CD1c-positive myeloid dendritic cell (primary cell): ENCODE measurements around the gene IER5L.
A peak's percentile ranks its signal among the peaks of the same experiment; 100 is the strongest.

ENCODE experiments used
- DNase-seq: peaks from one replicate; pipeline ENCODE4 v3.0.0-alpha.2; 2016; ENCODE audit errors: extremely low spot score

Gene IER5L

DNA sequence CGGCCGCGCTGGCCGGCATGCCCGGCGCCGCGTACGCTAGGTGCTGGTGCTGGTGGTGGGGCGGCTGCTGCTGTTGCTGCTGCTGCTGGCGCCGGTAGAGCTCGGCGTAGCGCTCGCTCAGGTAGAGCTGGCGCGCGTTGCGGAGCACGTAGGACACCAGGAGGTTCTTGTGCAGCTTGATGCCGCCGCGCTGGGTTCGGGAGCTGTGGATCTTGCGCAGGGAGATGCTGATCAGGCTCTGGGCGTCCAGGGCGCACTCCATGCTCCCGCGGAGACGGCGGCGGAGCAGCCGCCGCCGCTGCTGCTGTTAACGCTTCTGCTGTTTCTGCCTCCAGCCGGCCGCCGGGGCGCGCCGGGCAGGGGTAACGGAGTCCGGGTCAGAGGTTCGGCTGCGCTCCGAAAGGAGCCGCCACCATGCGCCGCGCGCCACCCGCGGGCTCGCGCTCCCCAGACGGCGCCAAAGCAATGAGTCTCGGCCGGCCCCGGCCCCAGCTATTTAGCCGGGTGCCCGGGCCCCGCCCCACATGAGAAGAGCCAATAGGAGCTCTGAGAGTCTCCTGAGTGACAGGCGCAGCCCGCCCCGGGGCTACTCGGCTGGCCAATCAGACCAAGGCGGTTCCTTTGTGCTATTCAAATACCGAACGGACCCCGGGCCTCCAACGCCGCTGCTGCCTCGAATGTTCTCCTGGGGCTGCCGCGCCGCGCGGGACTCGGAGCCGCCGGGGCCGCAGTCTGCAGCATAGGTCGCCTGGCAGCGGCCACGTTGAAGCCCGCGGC is at the start of gene IER5L:
Gene IER5L, minus strand, starts transcription at position 471 of the 777 bp plus-strand sequence. Its CDS starts 209 bp downstream, at position 262.
- DNase-seq = peak; percentile 97

GRCh38 chr9:129227843-129228189 is 49.8 kb upstream of the IER5L start:
- DNase-seq = no peak

DNA sequence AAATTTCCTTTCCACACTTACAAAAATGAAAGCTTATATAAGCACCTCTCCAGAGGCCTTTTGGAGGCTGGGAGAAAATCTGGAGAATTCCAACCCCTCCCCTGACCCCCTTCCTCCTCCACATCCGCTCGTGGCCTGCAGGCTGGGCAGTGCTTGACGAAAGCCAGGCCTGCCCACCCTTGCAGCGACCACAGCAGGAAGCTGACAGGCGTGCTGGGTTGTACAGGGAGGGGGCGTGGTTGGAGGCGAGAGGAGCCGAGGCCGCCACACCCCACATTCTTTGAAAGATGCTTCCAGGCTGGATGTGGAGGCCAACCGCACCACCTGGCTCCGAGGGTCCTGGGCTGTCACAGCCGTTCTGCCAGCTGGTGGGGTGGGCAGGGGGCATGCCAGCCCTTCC is 47.8 kb upstream of the IER5L start:
- DNase-seq = peak; percentile 47

DNA sequence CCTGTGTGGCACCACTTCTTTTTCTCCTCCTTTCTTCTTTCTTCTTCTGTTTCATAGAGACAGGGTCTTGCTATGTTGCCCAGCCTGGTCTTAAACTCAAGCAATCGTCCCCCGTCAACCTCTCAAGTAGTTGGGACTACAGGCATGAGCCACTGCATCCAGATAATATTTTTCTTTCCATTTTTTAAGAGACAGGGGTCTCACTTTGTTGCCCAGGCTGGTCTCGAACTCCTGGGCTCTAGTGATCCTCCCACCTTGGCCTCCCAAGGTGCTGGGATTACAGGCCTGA is 47.4 kb upstream of the IER5L start:
- DNase-seq = no peak

DNA sequence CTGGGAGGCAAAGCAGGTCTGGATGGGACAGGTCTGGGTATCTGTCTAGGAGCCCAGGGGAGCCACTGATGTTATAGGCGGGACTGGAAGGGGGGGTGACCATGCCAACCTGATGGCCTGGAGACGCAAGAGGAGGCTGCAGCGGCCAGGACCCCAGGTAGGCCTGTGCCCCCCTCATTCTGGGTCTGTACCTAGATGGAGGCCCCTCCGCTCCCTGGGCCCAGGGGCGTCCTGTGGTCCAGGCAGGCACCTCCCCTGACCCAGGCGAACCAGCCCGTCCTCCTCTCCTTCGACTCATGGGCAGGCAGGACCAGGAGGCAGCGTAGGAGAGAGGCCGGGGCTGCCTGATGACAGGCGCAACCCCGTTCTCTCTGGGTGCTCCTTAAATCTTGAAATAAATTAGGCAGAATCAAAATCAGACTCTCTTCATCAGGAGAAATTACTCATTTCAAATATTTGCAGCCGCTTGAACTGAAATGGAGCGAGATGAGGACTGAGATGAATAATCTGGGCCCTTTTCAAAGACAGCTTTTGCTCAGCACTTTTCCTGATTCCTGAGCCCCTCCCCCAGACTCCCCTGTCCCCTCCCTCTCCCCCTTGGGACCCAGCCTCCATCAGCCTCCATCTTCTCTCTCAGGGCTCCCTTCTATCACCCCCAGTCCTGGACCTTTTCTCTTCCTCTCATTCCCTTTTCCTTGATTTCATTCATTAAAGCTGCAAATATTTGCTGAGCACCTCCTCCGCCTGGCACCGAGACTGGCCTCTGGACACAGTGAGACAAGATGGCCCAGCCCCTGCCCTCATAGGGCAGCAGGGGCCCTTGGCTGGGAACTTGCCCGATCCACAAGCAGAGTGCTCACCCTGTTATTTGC is 46.8 kb upstream of the IER5L start:
- DNase-seq = no peak

DNA sequence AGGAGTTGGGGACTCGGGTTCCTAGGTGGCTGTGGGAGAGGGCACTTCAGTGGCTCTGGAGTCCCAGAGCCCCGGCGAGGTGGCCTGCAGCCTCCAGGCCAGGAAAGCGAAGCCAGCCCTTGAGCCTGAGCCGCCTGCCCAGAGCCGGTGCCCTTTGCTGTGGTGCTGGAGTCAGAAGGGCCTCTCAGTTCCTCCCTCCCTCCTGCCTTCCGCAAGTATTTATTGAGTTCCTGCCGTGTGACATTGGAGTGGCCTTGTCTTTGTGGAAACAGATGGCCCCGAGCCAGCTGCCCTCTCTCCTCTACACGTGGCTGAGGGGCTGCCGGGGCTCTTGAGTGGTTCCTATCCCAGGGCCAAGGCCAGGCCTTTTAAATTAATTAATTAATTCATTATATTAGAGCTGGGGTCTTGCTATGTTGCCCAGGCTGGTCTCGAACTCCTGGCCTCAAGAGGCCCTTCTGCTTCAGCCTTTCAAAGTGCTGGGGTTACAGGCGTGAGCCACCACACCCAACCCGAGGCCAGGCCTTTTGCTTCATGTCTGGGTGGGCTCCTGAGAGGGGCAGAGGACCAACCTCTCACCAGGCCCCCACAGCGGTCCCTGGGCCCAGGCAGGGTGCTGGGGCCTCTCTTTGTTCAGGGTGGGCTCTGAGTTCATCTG is 45.6 kb upstream of the IER5L start:
- no peak for DNase-seq

DNA sequence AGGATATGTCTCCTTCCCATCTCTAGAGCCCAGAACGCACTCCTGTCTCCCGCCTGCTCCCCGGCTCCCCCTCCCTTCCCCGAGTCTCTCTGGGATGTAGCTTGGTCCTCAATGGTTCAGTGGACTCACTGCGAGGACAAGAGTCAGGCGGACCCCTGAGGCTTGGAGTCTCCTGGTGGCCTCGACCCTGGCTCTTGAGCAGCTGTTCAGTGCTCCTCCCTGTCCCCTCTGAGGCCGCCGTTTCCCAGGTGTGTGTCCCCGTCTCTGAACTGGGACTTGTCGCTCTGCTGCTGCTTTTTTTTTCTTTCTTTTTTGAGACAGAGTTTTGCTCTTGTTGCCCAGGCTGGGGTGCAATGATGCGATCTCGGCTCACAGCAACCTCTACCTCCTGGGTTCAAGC is 44.8 kb upstream of the IER5L start:
- DNase-seq = no peak

DNA sequence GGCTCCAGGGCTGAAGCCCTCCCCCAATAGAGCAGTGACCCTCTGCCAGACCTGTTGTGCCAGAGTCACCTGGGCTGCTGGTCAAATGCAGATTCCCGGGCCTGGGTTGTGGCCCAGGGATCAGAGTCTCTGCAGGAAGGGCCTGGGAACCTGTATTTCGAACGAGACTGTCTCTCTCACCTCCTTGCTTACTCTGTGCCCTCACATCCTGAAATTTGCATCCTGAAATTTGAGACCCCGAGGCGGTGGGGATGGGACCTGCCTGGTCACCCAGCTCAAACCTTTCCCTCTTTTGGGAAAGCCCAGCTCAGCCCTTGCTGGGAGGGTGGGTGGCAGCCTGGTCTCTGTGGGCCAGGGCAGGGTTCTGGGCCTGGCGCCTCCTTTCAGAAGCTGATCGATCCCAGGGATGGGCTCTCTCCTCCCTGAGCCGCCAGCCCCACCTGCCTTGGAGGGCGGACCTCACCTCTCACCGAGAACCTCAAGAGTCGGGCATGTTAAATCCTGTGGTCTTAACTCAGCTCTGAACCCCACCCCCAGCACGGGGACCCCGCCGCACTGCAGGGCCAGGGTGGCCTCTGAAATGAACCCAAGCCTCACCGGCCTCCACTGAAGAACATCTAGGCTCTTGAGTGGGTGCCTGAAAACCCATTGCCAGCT is 44.0 kb upstream of the IER5L start:
- no peak for DNase-seq

- DNase-seq = no peak
These were observed 43.2 kb upstream of the IER5L start for GRCh38 chr9:129221233-129221632.

- no peak for DNase-seq
These were observed 42.7 kb upstream of the IER5L start for GRCh38 chr9:129220771-129221170.

- no peak for DNase-seq
These were observed 40.9 kb upstream of the IER5L start for GRCh38 chr9:129218918-129219317.

GRCh38 chr9:129218272-129218625 is 40.2 kb upstream of the IER5L start:
- DNase-seq = no peak

DNA sequence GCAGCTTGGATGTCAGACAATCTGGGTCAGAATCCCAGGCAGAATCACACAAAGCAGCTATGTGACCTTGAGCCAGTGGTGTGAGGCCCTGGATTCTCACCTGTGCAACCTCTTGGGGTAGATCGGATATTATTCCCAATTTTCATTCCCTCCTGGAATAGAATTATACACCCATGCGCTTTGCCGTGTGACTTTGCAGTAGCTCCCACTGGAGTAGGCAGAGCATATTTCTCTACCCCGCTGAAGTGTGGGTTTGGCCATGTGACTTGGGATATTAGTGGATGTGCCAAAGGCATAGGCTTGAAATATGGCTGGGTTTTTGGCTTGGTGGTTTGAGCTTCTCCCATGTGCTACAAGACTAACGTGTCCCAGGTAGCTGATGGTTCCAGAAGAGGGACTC is 35.5 kb upstream of the IER5L start:
- no peak for DNase-seq

DNA sequence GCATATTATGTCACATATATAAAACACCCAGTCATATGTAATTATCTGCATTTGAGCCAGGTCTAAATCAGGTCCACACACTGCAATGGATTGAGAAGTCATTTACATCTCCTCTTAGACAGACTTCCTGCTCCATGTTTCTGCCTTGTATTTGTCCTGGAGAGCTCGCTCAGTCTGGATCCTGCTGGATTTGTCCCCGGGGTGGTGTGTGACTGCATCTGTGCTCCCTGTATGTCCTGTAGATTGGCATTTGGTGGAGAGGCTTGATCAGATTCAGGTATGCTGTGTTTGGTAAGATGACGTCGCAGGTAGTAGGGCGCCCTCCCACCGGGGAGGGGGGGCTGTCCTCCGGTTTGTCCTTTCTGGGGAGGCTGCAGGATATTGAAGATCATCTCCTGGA is 33.6 kb upstream of the IER5L start:
- no peak for DNase-seq

DNA sequence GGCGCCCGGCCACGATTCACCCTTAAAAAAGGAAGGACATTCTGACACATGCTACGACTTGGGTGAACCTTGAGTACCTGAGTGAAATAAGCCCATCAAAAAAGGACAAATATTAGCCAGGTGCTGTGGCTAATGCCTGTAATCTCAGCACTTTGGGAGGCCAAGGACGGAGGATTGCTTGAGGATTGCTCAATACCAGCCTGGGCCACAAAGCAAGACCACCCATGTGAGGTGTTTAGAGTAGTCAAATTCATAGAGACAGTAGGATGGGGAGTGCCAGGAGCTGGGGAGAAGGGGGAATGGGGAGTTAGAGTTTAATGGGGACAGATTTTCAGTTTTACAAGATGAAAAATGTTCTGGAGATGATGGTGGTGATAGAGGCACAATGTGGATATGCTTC is 32.1 kb upstream of the IER5L start:
- DNase-seq = no peak

GRCh38 chr9:129209580-129209979 is 31.5 kb upstream of the IER5L start:
- no peak for DNase-seq

GRCh38 chr9:129209109-129209508 is 31.0 kb upstream of the IER5L start:
- DNase-seq = no peak

DNA sequence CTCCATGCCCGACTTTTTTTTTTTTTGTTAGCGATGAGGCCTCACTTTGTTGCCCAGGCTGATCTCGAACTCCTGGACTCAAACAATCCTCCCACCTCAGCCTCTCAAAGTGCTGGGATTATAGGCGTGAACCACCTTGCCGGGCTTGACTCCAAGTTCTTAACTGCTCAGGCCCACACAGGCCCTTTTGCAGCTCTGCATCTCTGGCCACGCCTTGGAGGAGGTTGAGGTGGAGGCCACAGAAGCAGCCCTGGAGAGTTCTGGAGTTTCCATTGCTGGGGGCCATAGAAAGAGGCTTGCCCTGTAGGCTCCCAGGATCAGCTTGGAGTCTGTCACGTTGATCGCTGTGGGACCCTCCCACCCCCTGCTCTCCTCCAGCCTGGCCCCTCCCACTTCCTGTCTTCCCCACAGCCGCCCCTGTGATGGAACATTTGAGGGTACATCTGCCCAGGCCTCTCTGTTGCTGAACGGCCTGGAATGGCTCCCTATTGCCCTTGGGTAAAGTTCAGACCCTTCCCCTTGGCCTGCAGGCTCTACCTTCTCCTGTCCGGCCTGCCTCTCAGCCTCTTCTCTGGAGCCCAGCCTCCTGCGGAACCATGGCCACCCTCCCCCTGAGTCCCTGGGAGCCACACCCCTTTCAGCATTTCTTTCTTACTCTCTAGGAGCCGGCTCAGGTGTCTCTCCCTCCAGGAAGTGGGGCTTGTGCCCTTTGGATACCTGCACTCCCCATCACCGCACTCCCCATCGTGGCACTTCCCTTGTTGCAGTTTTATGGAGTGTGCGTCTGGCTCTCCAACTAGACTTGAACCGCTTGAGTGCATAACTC is 30.4 kb upstream of the IER5L start:
- DNase-seq = no peak

GRCh38 chr9:129206905-129207304 is 28.8 kb upstream of the IER5L start:
- DNase-seq = no peak

DNA sequence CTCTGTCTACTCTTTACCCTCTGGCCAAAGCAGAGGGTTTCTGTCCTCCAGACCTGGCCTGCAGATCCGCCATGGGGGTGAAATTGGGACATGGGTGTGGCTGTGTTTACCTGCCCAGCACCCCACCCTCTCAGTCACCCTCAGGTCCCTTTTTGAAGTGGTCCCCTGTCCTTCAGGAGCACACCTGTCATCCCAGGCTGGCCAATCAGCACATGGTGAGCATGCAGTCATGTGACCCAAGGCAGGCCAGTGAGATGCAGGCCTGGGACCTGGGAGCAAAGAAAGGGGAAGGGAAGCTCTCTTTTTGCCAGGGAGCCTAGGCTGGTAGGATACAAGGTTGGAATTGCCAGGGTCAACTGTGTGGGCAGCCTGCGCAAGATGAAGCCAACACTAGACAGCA is 28.3 kb upstream of the IER5L start:
- no peak for DNase-seq

GRCh38 chr9:129204840-129205239 is 26.8 kb upstream of the IER5L start:
- no peak for DNase-seq

- no peak for DNase-seq
These were observed 25.5 kb upstream of the IER5L start for GRCh38 chr9:129203556-129203909.
